Measurements from ENCODE around the gene TERF2IP. TPM values are rescaled to one million over a fixed set of nuclear protein-coding genes. Genes with fewer than 3 reads are reported as not detected.

Gene TERF2IP
- polyA plus RNA-seq, 1 donor from 2014 or later, result 752 TPM

- H3K4me2 ChIP-seq (ENCODE audit: low read length), result peak overlapping the region; percentile 70
- H3K4me3 ChIP-seq (ENCODE audit: low read length), result peak overlapping the region; percentile 87
- peaks cover 75% of the 10 kb centered on the region for H3K79me2 ChIP-seq (replicated peaks; ENCODE audit: insufficient read depth, low read length)
- no peak for TF ChIP-seq REST (IDR thresholded peaks at IDR 0.05; ENCODE audit: borderline replicate concordance)
- no peak for TF ChIP-seq TAF1 (IDR thresholded peaks at IDR 0.05; ENCODE audit: low read depth)
- TF ChIP-seq MXI1 (conservative IDR thresholded peaks at IDR 0.05; ENCODE audit: poor library complexity, severe bottlenecking), result no peak
- TF ChIP-seq POLR2AphosphoS5 (IDR thresholded peaks at IDR 0.05), result no peak
- TF ChIP-seq EP300 (conservative IDR thresholded peaks at IDR 0.05; ENCODE audit: poor library complexity, severe bottlenecking), result no peak
- TF ChIP-seq RAD21 (conservative IDR thresholded peaks at IDR 0.05), result no peak
- TF ChIP-seq EZH2 (IDR thresholded peaks at IDR 0.05; ENCODE audit: borderline replicate concordance, insufficient read depth, low read length, poor library complexity, severe bottlenecking), result no peak
- no peak for TF ChIP-seq CTCF (IDR thresholded peaks at IDR 0.05; ENCODE audit: poor library complexity, severe bottlenecking)
- no peak for TF ChIP-seq SMC3 (conservative IDR thresholded peaks at IDR 0.05; ENCODE audit: poor library complexity)
- H3K27ac ChIP-seq (ENCODE audit: low read length), result peak overlapping the region; percentile 99
- no peaks in the 10 kb centered on the region for H3K36me3 ChIP-seq (ENCODE audit: insufficient read depth, low read length)
- no peaks in the 10 kb centered on the region for H3K9me3 ChIP-seq (ENCODE audit: low read length)
- H3F3A ChIP-seq (ENCODE audit: insufficient read depth, low read length, poor library complexity, severe bottlenecking), result peaks cover 3% of the 10 kb centered on the region
- H2AFZ ChIP-seq (ENCODE audit: low read depth, low read length), result peak overlapping the region; percentile 37
- H4K20me1 ChIP-seq (ENCODE audit: insufficient read depth), result peaks cover 17% of the 10 kb centered on the region
- peak overlapping the region; percentile 99 for H3K9ac ChIP-seq (ENCODE audit: low read length)
- no peaks in the 10 kb centered on the region for H3K9me2 ChIP-seq (ENCODE audit: insufficient read depth, low read length)
- no peaks in the 10 kb centered on the region for H3K27me3 ChIP-seq (ENCODE audit: insufficient read depth, low read depth, low read length)
Measured at GRCh38 chr16:75647112-75647491, 471 bp upstream of the TERF2IP start.

- H3K27me3 ChIP-seq (ENCODE audit: insufficient read depth, low read depth, low read length), result no peaks in the 10 kb centered on the region
- no peak for TF ChIP-seq EP300 (conservative IDR thresholded peaks at IDR 0.05; ENCODE audit: poor library complexity, severe bottlenecking)
- TF ChIP-seq EZH2 (IDR thresholded peaks at IDR 0.05; ENCODE audit: borderline replicate concordance, insufficient read depth, low read length, poor library complexity, severe bottlenecking), result no peak
- TF ChIP-seq POLR2AphosphoS5 (IDR thresholded peaks at IDR 0.05), result peak; percentile 81
- TF ChIP-seq SMC3 (conservative IDR thresholded peaks at IDR 0.05; ENCODE audit: poor library complexity), result no peak
- peak; percentile 1 for TF ChIP-seq MXI1 (conservative IDR thresholded peaks at IDR 0.05; ENCODE audit: poor library complexity, severe bottlenecking)
- peak; percentile 85 for TF ChIP-seq REST (IDR thresholded peaks at IDR 0.05; ENCODE audit: borderline replicate concordance)
- peak; percentile 85 for TF ChIP-seq TAF1 (IDR thresholded peaks at IDR 0.05; ENCODE audit: low read depth)
- H3F3A ChIP-seq (ENCODE audit: insufficient read depth, low read length, poor library complexity, severe bottlenecking), result peaks cover 3% of the 10 kb centered on the region
- H3K4me2 ChIP-seq (ENCODE audit: low read length), result no peak overlapping the region
- peaks cover 23% of the 10 kb centered on the region for H4K20me1 ChIP-seq (ENCODE audit: insufficient read depth)
- H2AFZ ChIP-seq (ENCODE audit: low read depth, low read length), result peak overlapping the region; percentile 93
- H3K79me2 ChIP-seq (replicated peaks; ENCODE audit: insufficient read depth, low read length), result peaks cover 82% of the 10 kb centered on the region
- peak overlapping the region; percentile 99 for H3K27ac ChIP-seq (ENCODE audit: low read length)
- H3K9me2 ChIP-seq (ENCODE audit: insufficient read depth, low read length), result no peaks in the 10 kb centered on the region
- no peaks in the 10 kb centered on the region for H3K9me3 ChIP-seq (ENCODE audit: low read length)
- peak overlapping the region; percentile 99 for H3K9ac ChIP-seq (ENCODE audit: low read length)
- no peaks in the 10 kb centered on the region for H3K36me3 ChIP-seq (ENCODE audit: insufficient read depth, low read length)
- H3K4me3 ChIP-seq (ENCODE audit: low read length), result peak overlapping the region; percentile 87
Measured at GRCh38 chr16:75648265-75649076, 898 bp downstream of the TERF2IP start.

Measured in neural cell (in vitro differentiated cells).